ENCODE results near the gene RALGPS2.

RALGPS2 gene

DNA sequence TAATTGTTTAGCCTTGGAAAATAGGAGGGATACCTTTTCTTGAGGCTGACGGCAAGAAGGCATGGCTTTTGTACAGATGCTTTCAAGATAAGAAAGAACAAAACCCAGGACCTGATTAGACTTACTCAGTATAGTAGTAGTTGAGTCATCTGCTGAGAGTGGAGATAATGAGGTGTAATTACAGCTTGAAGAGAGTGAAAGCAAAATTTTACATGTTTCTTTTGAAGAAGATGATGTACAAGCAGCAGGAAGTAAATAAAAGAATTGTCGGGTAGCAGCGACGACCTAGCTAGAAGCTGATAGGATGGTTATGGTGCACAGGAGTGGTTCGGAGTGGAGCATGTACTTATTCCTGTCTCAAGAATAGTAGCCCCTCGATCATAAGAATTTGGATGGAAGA is 139.3 kb downstream of the RALGPS2 start:
- H3K27me3 ChIP-seq (ENCODE audit: low read length): no peaks in the 10 kb centered on the region
- no peaks in the 10 kb centered on the region for H3K9me3 ChIP-seq (ENCODE audit: insufficient read depth, low read length)
- H3K9me2 ChIP-seq (replicated peaks; ENCODE audit: insufficient read depth, low read length): no peaks in the 10 kb centered on the region
- H3K36me3 ChIP-seq (ENCODE audit: low read length): peaks cover 24% of the 10 kb centered on the region; the same call in 1 of the 2 replicates
- H4K20me1 ChIP-seq (ENCODE audit: low read depth, low read length): peaks cover 3% of the 10 kb centered on the region; the same call in 1 of the 2 replicates
- H3K9ac ChIP-seq (ENCODE audit: low read length): no peak overlapping the region
- H3K4me3 ChIP-seq (ENCODE audit: insufficient read depth, low read length, poor library complexity, severe bottlenecking): no peak overlapping the region
- H2AFZ ChIP-seq (ENCODE audit: low read depth, low read length, severe bottlenecking): no peak overlapping the region
- H3K79me2 ChIP-seq (ENCODE audit: insufficient read depth, low read length): no peaks in the 10 kb centered on the region; the same call in 1 of the 2 replicates
- H3K27ac ChIP-seq (ENCODE audit: low read depth, low read length): no peak overlapping the region
- no peak for TF ChIP-seq EZH2phosphoT487 (conservative IDR thresholded peaks at IDR 0.05; ENCODE audit: low read length)
- TF ChIP-seq, protein P1, sequence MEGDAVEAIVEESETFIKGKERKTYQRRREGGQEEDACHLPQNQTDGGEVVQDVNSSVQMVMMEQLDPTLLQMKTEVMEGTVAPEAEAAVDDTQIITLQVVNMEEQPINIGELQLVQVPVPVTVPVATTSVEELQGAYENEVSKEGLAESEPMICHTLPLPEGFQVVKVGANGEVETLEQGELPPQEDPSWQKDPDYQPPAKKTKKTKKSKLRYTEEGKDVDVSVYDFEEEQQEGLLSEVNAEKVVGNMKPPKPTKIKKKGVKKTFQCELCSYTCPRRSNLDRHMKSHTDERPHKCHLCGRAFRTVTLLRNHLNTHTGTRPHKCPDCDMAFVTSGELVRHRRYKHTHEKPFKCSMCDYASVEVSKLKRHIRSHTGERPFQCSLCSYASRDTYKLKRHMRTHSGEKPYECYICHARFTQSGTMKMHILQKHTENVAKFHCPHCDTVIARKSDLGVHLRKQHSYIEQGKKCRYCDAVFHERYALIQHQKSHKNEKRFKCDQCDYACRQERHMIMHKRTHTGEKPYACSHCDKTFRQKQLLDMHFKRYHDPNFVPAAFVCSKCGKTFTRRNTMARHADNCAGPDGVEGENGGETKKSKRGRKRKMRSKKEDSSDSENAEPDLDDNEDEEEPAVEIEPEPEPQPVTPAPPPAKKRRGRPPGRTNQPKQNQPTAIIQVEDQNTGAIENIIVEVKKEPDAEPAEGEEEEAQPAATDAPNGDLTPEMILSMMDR (IDR thresholded peaks at IDR 0.05; ENCODE audit: insufficient read depth, low read length, poor library complexity, severe bottlenecking): no peak
- no peak overlapping the region for H3K4me2 ChIP-seq (ENCODE audit: low read depth, low read length, poor library complexity, severe bottlenecking)
- H3F3A ChIP-seq (ENCODE audit: insufficient read depth): peaks cover 22% of the 10 kb centered on the region

DNA sequence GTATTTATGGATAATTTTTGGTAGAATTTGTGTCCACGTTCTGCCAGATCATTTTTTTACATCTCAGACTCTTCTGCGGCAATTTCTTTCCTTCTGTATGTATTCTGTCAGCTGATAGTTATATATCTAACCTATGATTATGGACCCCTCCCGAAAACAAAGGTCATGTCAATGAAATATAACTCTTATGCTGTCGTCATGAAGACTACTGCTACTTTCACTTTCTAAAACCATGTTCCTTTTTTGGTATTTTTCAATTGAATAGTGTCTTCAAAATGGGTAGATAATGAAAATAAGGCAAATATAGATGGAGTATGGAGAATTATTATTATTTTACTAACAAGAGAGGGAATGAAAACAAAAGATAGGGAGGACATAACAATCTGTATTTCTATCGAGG is 142.6 kb downstream of the RALGPS2 start:
- no peak overlapping the region for H3K4me3 ChIP-seq (ENCODE audit: insufficient read depth, low read length, poor library complexity, severe bottlenecking)
- peaks cover 13% of the 10 kb centered on the region for H3F3A ChIP-seq (ENCODE audit: insufficient read depth)
- peaks cover 12% of the 10 kb centered on the region; the same call in 1 of the 2 replicates for H3K36me3 ChIP-seq (ENCODE audit: low read length)
- no peak for TF ChIP-seq EZH2phosphoT487 (conservative IDR thresholded peaks at IDR 0.05; ENCODE audit: low read length)
- TF ChIP-seq, protein P1 (IDR thresholded peaks at IDR 0.05; ENCODE audit: insufficient read depth, low read length, poor library complexity, severe bottlenecking): no peak
- H3K9me2 ChIP-seq (replicated peaks; ENCODE audit: insufficient read depth, low read length): no peaks in the 10 kb centered on the region
- H3K79me2 ChIP-seq (ENCODE audit: insufficient read depth, low read length): no peaks in the 10 kb centered on the region
- no peaks in the 10 kb centered on the region for H3K27me3 ChIP-seq (ENCODE audit: low read length)
- H3K9me3 ChIP-seq (ENCODE audit: insufficient read depth, low read length): no peaks in the 10 kb centered on the region
- no peak overlapping the region for H3K27ac ChIP-seq (ENCODE audit: low read depth, low read length)
- no peak overlapping the region for H3K9ac ChIP-seq (ENCODE audit: low read length)
- no peak overlapping the region for H2AFZ ChIP-seq (ENCODE audit: low read depth, low read length, severe bottlenecking)
- H3K4me2 ChIP-seq (ENCODE audit: low read depth, low read length, poor library complexity, severe bottlenecking): peak overlapping the region; percentile 12
- H4K20me1 ChIP-seq (ENCODE audit: low read depth, low read length): peaks cover 3% of the 10 kb centered on the region; the same call in 1 of the 2 replicates

DNA sequence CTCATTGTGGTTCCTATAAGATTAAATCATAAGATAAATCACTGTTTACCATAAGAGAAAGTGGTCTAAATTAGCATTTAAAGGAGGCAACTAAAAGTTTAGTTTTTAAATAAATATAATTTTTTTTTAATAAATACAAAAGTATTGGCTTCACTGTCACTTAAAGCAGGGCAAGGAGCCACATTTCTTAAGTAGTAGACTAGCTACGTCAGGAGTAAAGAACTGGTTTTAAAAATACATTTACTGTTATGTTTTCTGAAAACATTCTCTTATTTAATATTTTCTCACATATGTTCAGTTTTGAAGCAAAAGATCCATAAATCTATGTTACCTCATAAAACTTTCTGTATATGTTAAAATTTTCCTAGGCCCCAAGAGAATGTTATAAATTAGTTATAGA is 143.7 kb downstream of the RALGPS2 start:
- Histone ChIP-seq H3K79me2 (ENCODE audit: insufficient read depth, low read length) (no peaks in the 10 kb centered on the region), H3K4me2 (ENCODE audit: low read depth, low read length, poor library complexity, severe bottlenecking) (no peak overlapping the region), H4K20me1 (ENCODE audit: low read depth, low read length) (no peaks in the 10 kb centered on the region), H2AFZ (ENCODE audit: low read depth, low read length, severe bottlenecking) (no peak overlapping the region), H3K9me2 (replicated peaks; ENCODE audit: insufficient read depth, low read length) (no peaks in the 10 kb centered on the region), H3K9ac (ENCODE audit: low read length) (no peak overlapping the region), H3K27ac (ENCODE audit: low read depth, low read length) (no peak overlapping the region), H3K9me3 (ENCODE audit: insufficient read depth, low read length) (no peaks in the 10 kb centered on the region), H3F3A (ENCODE audit: insufficient read depth) (peaks cover 8% of the 10 kb centered on the region), H3K36me3 (ENCODE audit: low read length) (peaks cover 15% of the 10 kb centered on the region; the same call in 1 of the 2 replicates), H3K4me3 (ENCODE audit: insufficient read depth, low read length, poor library complexity, severe bottlenecking) (no peak overlapping the region), H3K27me3 (ENCODE audit: low read length) (no peaks in the 10 kb centered on the region)
- TF ChIP-seq, protein P1 (IDR thresholded peaks at IDR 0.05; ENCODE audit: insufficient read depth, low read length, poor library complexity, severe bottlenecking): no peak

Measured in SU-DHL-6 (cell line).